GM10847 (cell line): ENCODE results near the gene SLC17A5.

Experiments
- POLR2A ChIP-seq: IDR thresholded peaks from 2 replicates; pipeline ENCODE4 v1.6.1; 2011; ENCODE audit not compliant: insufficient read length; ENCODE audit errors: extremely low read depth

The SLC17A5 gene

GRCh38 chr6:73644030-73644429 is 9.8 kb downstream of the SLC17A5 start:
- no peak for TF ChIP-seq POLR2A

GRCh38 chr6:73642530-73642929 is 11.3 kb downstream of the SLC17A5 start:
- TF ChIP-seq POLR2A: no peak

- TF ChIP-seq POLR2A: no peak
Measured at GRCh38 chr6:73640179-73640750, 13.5 kb downstream of the SLC17A5 start.

DNA sequence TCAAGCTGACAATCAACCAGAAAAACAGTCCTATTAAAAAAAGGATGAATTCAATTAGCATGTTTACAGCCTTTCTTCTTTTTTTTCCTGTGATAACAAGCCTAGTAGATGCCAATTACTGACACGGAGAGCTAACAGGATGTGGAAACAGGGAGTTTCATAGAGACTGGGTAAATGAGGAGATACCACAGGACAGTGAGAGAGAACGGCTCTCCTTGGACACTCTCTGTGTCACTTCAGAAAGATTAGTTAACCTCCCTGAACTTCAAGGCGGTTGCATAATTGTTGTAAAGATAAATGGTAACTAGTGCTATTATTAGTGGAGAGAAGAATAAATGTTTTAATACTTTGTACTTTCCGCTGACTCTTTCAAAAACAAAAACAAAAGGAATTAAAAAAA is 14.8 kb downstream of the SLC17A5 start:
- no peak for TF ChIP-seq POLR2A

GRCh38 chr6:73637404-73637803 is 16.4 kb downstream of the SLC17A5 start:
- TF ChIP-seq POLR2A: no peak

DNA sequence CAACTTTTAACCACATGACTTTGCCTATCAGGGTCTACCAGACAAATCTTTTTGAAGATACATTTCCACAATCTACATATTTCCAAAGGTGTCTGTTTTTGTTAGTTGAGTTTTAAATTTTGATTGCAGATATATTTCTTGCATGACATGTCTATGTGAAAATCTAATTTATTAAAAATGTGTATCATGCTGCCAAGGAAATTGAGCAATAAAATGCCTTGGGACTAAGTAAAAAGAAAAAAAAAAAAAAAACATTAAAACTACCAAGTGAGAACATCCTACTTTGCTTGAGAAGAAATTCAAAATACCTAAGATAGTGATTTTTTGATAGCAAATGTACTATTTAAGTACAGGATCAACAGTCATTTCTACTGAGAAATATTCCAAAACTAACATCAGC is 17.7 kb downstream of the SLC17A5 start:
- no peak for TF ChIP-seq POLR2A

GRCh38 chr6:73632346-73632745 is 21.4 kb downstream of the SLC17A5 start:
- TF ChIP-seq POLR2A: no peak

GRCh38 chr6:73631849-73632248 is 21.9 kb downstream of the SLC17A5 start:
- no peak for TF ChIP-seq POLR2A

GRCh38 chr6:73630401-73630800 is 23.4 kb downstream of the SLC17A5 start:
- no peak for TF ChIP-seq POLR2A

DNA sequence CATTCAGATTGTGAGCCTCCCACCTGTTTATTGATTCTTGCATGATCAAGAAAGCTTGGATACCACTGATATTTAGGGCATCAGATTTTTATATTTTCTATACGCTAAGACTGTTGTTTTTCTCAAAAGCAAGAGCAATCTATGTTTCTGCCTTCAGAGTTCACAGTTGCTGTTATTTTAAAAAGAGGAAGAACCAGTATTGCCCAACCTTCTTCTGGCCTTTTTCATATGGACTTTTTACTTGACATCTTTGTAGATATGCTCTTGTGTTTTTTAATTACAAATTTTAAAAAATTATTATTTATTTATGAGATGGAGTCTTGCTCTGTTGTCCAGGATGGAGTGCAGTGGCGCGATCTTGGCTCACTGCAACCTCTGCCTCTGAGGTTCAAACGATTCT is 28.9 kb downstream of the SLC17A5 start:
- no peak for TF ChIP-seq POLR2A

- no peak for TF ChIP-seq POLR2A
Measured at GRCh38 chr6:73614802-73615201, 39.0 kb downstream of the SLC17A5 start.

GRCh38 chr6:73613806-73614536 is 39.8 kb downstream of the SLC17A5 start:
- TF ChIP-seq POLR2A: no peak

DNA sequence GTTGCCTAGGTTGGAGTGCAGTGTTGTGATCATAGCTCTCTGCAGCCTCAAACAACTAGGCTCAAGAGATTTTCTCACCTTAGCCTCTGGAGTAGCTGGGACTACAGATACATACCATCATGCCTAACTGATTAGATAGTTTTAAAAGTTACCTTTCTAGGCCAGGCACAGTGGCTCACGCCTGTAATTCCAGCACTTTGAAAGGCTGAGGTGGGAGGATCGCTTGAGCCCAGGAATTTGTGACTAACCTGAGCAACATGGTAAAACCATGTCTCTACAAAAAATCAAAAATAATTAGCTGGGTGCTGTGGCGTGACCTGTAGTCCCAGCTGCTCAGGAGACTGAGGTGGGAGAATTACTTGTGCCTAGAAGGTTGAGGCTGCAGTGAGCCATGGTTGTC is 41.2 kb downstream of the SLC17A5 start:
- TF ChIP-seq POLR2A: no peak

DNA sequence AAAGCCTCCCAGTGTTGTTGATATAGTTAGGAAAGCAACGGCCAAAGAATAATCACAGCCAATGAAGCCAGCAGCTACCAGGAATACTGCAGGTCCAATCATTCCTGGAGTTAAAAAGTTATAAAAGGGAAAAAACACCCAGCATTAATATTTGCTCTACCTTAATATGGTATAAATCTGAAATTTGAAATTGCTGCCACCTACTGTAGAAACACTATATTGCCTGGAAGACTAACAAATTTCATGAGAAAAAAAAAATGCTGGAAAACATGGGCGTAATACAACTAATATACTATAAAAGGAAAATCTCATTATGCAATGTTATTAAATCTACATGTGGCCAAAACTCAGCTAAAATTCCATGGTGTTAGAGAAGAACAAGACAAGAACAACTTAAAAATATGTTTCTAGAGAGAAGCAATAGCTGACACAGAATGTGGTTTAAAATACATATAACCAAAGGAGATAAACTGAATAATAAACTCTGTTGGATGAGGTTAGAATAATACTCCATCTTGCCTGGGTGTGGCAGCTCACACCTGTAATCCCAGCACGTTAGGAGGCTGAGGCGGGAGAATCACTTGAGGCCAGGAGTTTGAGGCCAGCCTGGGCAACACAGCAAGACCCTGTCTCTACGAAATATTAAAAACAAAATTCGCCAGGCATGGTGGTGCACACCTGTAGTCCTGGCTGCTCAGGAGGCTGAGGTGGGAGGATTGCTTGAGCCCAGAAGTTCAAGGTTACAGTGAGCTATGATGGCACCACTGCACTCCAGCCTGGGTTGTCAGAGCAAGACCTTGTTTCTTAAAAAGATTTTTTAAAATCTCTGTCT is 43.1 kb downstream of the SLC17A5 start:
- TF ChIP-seq POLR2A: no peak

GRCh38 chr6:73608761-73609160 is 45.0 kb downstream of the SLC17A5 start:
- TF ChIP-seq POLR2A: no peak

- no peak for TF ChIP-seq POLR2A
Measured at GRCh38 chr6:73606428-73606827, 47.4 kb downstream of the SLC17A5 start.
